COLO829 (cell line): ENCODE results near the gene EEF1AKMT3.

Experiments
- DNase-seq: peaks from one replicate; pipeline ENCODE4 v3.0.0; 2012; ENCODE audit warnings: low spot score

Gene EEF1AKMT3

DNA sequence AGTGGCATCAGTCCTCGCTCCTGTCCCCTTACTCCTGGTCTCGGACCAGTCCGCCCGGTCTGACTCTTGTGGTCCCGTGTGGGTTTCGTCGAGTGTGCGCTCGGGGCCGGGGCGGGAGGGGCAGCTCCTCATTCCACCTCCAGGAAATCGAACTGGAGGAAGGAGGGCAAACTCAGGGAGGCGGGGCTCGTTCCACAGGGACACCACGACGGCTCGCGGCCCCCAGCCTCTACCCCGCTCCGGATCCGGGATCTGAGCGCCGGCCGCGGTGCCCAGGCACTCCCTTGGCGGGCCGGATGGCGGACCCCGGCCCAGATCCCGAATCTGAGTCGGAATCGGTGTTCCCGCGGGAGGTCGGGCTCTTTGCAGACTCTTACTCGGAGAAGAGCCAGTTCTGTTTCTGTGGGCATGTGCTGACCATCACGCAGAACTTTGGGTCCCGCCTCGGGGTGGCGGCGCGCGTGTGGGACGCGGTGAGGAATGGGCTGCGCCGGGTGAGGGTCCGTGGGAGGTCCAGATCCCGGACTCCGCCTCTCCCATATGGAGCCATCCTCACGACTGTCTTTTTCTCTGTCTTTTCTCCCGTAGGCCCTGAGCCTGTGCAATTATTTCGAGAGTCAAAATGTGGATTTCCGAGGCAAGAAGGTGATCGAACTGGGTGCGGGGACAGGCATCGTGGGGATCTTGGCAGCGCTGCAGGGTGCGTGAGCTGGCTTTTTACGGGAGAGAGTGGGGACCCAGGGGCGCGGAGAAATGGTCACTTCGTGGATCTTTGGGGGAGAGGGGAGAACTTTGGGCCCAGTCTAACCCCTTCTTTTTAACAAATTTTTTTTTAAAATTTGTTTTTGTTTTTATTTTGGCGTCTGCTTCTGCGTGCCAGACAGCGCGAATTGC, at the start of gene EEF1AKMT3:
Gene EEF1AKMT3 (plus strand): TSS at position 186 of the 894 bp plus-strand sequence. CDS start 111 bp downstream, at position 297.
- peak; percentile 66 for DNase-seq

- no peak for DNase-seq
Measured at GRCh38 chr12:57722716-57723629, 49.4 kb upstream of the EEF1AKMT3 start.

- DNase-seq: no peak
Measured at GRCh38 chr12:57723630-57723962, 48.8 kb upstream of the EEF1AKMT3 start.

DNA sequence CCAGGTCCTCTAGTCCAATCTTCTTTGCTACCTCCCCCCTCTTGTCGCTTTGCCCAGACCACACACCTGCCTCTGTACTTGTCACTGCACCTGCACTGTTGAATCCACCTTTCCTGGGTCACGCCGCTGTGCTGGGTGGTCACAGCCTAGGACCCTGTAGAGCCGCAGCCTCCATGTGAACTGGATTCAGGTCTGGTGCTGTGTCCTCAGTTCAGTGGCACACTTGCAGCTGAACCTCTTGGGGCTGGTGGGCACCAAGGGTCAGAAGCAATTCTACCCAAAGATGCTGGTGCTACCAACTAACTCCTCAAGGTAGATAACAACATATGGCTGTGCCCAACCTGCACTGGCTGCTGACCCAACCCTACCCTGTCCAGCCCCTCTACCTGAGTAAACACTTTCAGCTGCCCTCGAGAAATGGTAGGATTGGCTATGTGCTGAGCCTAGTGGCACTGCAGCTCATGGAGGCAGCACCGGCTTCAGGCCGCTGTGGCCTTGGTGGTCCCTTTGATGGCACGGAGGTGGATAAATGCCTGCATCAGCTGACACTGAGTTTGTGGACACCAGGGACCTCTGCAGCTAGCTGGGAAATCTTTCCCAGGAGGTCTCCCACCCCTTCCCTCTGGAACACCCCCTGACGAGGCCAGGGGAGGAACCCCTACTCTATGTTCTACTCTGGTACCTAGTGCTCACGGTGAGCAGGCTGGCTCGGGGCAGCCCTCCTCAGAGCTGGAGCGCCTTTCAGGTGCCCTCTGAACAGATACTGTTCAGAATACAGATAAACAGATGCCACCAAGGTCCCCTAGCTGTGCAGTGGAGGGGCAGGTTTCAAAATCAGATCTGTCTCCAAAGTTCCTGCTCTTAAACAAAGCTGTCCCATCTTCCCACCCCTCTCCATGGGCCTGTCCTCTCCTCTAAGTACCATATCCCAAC, 48.1 kb upstream of the EEF1AKMT3 start:
- no peak for DNase-seq

GRCh38 chr12:57724936-57725740, 47.3 kb upstream of the EEF1AKMT3 start:
- DNase-seq: no peak

DNA sequence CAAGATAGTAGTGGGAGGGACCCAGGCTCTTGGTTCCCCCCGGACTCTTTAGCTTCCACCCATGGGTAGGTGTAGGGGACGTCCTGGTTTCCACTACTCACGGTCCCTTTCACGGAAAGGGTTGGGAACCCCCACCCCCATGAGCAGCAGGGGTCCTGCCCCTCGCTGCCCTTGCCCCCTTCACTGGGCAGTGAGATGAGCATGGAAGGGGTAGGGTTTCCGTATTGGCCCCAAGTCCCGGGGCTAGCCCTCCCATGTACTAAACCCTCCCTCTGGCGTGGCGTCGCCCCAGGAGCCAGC, 46.6 kb upstream of the EEF1AKMT3 start:
- DNase-seq: no peak

DNA sequence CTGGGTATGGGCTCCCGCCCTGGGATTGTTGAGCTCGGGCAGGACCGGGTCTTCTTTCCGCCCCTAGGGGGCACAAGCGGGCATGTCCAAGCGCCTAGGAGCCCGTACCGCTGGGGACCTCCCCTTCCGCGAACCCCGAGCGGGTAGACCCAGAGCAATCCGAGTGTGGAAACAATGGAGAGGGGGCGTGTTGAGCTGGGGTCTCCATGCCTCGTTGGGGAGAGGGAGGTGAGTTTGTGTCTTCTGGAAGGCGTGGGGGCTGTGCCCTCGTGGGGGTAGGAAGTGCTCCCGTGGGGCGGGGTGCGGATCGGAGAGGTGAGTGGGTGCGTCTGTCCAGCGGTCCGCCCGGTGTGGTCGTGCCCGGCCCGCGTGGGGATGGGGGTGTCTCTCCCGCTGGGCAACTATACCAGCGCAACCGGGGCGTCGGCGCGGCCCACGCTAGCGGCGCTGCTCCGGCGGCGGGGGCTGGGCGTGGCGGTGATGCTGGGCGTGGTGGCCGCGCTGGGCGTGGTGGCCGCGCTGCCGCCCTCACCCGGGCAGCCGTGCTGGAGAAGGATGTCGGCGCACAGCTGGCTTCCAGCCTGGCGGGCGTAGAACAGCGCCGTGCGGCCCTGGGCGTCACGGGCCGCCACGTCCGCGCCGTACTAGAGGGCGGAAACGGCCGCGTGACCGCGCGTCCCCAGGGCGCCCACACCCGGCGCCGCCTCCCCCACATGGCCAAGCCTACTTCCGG, 46.1 kb upstream of the EEF1AKMT3 start:
- peak; percentile 88 for DNase-seq

DNA sequence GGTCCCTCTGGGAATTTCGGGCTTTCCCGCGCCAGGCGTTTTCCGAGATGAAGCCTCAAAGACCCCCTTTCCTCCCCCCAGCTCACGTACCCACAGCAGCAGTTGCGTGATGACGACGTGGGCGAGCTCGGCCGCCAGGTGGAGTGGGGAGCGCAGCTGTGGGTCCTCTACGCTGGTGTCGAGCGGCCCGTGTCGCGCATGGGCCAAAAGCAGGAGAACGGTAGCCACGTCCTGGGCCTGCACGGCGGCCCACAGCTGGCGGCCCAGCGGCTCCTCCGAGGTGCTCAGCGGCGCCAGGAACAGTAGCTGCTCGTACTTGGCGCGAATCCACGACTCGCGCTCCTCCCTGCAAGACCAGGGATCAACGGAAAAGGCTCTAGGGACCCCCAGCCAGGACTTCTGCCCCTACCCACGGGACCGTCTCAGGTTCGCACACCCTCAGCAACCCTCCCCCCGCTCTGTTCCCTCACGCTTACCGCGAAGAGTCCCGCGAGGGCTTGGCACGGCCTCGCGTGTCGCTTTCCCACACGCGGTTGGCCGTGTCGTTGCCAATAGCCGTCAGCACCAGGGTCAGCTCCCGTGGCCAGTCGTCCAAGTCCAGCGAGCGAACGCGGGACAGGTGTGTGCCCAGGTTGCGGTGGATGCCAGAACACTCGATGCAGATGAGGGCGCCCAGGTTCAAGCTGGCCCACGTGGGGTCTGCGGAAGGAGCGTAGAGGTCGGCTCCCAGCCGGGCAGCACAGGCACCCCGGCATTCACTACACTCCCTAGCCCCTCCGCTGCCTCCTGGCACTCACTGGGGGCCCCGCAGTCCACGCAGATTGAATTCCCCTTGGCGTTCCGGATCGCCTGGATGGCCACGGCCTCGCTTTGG, 45.3 kb upstream of the EEF1AKMT3 start:
- DNase-seq: no peak

- DNase-seq: no peak
Measured at GRCh38 chr12:57727758-57728395, 44.5 kb upstream of the EEF1AKMT3 start.

DNA sequence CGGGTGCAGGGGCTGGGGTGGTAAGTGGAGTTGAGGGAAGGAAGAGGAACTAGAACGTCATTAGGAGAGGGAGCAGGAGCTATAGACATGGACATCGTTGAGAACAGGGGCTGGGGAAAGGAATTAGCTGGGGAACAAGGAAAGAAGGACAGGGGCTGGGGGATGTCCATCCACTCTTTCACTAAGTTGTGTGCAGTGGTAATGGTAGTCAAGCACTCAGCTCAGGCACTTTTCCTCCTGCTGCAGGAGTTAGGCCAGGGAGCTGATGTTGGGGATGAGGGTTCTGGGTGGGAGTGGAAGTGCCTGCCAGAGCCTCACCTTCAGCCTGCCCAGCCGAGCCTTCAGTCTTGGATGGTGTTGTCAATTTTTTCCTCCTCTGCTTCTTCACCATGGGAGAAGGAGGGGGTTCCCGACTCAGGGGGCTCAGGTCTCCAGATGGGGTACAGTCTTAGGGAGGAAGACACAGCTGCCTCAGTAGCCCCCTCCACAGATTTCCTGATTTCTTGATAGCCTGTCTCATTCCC, 43.0 kb upstream of the EEF1AKMT3 start:
- no peak for DNase-seq

DNA sequence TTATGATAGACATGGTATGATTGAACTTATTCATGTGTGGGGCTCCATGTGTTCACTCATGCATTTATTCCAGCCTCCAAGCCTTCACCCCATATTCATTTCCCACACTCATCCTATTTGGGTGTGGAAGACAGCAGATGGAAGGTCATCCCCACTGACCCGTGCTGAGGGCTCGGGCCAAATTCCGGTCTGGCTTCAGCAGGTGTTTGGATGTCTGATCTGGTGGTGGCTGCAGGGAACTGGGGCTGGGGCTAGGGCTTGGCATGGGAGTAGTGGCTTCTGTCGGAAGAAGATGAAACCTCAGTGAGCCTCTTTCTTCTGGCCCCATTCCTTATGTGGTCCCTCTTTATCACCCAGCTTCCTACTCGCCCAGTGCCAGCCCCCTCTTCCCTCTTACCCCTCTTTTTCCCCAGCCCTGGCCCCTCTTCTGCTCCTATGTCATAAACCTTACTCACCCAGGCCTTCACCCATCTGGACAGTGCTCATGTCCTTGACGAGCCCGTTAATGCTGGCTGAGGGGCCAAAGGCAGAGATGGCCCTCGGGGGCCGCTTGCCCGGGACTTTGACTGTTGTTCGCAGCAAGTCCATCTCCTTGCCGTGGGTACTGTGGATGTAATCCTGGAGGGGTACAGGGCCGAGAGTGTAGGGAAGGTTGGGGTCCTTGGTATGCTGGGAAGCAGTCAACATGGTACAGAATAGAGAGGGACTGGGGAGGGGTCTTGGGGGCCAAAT, 41.9 kb upstream of the EEF1AKMT3 start:
- DNase-seq: no peak

DNA sequence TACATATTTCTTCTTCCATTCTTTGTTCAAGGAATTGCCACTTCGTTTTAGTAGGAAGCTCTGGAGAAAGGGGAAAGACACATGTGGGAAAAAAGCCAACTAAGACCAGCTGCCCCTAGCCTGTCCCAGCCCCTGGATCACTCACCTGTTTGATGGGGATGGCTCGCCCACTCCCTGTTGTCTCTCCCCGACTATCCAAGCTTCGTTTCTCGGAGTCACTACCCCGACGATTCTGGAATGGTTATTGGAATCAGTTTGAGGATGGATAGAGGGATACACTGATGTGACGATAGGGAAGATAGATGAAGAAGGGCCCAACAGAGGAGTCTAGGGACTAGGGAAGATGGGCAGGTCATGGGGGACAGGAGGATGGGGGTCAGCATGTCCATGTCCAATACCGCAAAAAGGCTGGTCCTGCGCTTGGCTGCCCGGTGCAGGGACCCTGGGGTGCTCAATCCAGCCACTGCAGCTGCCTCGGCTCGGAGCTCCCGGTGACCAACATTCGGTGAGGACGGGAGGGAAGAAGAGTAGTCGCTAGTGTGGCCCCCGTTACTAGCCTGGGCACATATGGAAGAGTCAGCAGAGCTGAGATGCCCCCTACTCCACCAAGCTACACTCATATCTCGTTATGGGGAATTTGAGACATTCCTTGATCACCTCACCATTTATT, 40.9 kb upstream of the EEF1AKMT3 start:
- DNase-seq: no peak

- no peak for DNase-seq
Measured at GRCh38 chr12:57732270-57732669, 40.1 kb upstream of the EEF1AKMT3 start.

DNA sequence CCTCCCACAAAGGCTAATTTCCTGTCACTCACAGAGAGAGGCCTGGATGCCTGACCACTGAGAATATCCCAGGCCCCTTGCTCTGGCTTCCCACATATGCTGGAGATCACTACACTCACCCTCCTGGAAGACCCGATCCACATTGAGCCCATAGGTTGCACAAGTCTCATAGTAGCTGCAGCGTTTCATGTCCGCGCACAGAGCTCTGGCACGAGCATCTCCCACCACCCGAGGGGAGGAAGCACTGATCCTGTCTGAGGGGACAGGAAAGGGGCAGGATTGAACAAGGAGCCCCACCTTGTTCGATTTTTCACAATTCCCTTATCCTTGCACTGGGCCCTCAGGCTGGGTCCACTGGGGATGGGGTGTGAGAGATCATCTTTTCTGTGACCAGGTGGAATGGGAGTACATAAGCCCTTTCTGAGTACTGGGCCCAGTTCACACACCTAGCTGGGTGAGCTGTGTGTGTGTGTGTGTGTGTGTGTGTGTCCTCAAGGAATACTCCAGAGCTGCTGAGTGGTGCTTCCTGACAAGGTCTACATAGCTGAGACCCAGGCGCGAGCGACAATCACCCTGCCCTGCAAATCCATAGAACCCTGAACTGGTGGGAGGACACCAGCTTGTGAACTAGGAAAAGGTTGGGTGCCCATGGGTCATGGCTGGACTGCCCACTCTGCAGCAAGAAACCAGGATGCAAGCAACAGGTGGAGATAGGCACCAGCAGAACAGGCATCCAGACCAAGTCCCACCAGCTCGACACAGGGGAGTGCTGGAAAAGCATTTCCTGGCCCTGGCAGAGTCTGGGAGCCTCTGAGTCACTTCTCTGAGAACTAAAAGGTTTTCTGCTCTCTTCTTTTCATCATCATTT, 39.5 kb upstream of the EEF1AKMT3 start:
- no peak for DNase-seq

GRCh38 chr12:57733928-57734327, 38.5 kb upstream of the EEF1AKMT3 start:
- DNase-seq: no peak

DNA sequence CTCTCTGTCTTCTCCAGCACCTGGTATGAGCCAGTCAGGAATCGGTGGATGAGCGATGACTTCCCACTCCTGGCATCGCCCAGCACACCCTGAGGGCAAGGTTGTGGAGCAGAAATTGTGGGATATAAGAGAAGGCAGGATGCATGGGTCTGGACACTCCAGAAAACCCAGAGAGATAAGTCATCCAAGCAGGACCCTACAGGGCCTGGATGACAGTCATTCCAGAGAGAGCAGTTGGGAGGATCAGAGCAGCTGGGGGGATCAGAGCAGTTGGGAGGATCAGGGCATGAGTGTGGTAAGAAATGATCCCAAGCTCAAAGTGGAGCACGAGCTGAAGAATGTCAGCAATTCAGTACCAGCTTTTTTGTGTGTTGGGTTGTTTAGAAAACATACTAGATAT, 37.8 kb upstream of the EEF1AKMT3 start:
- no peak for DNase-seq
